ENCODE results near the gene AP3B1.

- TF ChIP-seq GABPA (IDR thresholded peaks at IDR 0.05; ENCODE audit: low read depth) (no peak), CTCF (IDR thresholded peaks at IDR 0.05) (no peak), EP300 (IDR thresholded peaks at IDR 0.05; ENCODE audit: borderline replicate concordance in 1 of 2, low read depth in 1 of 2, low read length in 1 of 2) (no peak), EZH2phosphoT487 (IDR thresholded peaks at IDR 0.05; ENCODE audit: borderline replicate concordance, low read depth) (no peak), SMC3 (IDR thresholded peaks at IDR 0.05; ENCODE audit: low read depth, low read length) (no peak)
Observed at GRCh38 chr5:78327761-78328510, 33.4 kb upstream of the AP3B1 start.
